ENCODE data around the gene PPP2R2D.

DNA sequence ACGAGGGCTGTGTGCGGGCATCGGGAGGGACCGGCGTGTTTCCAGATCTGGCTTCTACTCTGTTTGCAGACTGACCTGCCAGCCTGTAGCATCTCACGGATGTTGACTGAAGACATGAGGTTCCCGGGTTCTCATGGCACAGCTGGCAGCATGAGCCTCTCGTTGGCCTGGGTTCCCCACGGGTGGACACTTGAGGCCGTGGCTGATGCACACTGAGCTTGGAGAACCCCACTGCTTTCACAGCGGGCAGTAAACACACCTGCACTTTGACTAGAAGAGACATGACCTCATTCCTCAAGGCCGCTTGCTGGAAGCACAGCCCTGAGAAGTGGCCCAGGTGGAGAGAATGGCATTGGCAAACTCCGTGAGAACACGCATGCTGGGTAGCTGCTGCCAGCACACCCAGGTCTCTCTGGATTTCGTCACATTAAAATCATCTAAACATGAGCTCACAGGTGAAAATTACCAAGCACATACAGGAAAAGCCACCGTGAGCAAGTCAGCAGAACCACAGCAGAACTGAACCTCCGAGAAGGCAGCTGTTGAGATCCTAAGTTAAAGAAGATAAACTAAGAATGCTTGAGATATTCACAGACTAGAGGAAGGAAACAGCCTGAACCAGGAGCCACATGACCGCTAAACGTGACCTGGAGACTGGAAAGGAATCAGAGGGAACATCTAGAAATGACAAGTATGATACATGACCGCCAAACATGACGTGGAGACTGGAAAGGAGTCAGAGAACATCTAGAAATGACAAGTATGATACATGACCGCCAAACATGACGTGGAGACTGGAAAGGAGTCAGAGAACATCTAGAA lies 48.4 kb downstream of the PPP2R2D start:
- no peak for TF ChIP-seq GATA2 (CRISPR knock-in tag; IDR thresholded peaks at IDR 0.05)
- TF ChIP-seq MAX (IDR thresholded peaks at IDR 0.05; ENCODE audit: low read depth): no peak
- no peak for TF ChIP-seq POLR2AphosphoS5 (IDR thresholded peaks at IDR 0.05; ENCODE audit: low read depth, low read length)
- no peak for TF ChIP-seq RCOR1 (IDR thresholded peaks at IDR 0.05; ENCODE audit: low read length)
- TF ChIP-seq FOXM1 (IDR thresholded peaks at IDR 0.05; ENCODE audit: low read depth): no peak
- TF ChIP-seq CTCF (IDR thresholded peaks at IDR 0.05): no peak
- TF ChIP-seq, protein P1, sequence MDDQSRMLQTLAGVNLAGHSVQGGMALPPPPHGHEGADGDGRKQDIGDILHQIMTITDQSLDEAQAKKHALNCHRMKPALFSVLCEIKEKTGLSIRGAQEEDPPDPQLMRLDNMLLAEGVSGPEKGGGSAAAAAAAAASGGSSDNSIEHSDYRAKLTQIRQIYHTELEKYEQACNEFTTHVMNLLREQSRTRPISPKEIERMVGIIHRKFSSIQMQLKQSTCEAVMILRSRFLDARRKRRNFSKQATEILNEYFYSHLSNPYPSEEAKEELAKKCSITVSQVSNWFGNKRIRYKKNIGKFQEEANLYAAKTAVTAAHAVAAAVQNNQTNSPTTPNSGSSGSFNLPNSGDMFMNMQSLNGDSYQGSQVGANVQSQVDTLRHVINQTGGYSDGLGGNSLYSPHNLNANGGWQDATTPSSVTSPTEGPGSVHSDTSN (IDR thresholded peaks at IDR 0.05): no peak
- no peak for TF ChIP-seq GABPA (IDR thresholded peaks at IDR 0.05; ENCODE audit: low read depth)

All from SK-N-SH (cell line).